ENCODE data around the gene ALOX5AP.

ALOX5AP gene

GRCh38 chr13:30792285-30793000 is 57.1 kb downstream of the ALOX5AP start:
- Histone ChIP-seq H3K27me3 (ENCODE audit: low read depth, low read length) (peaks cover 33% of the 10 kb centered on the region), H3K27ac (ENCODE audit: low read length) (no peak overlapping the region), H2AFZ (ENCODE audit: low read depth, low read length) (no peak overlapping the region), H3K4me2 (ENCODE audit: low read length) (no peak overlapping the region), H3K4me1 (ENCODE audit: low read length) (peaks cover 13% of the 10 kb centered on the region; the same call in 1 of the 2 replicates), H3K79me2 (ENCODE audit: low read length) (no peaks in the 10 kb centered on the region), H3K9me3 (ENCODE audit: insufficient read depth, low read length) (no peaks in the 10 kb centered on the region), H4K20me1 (ENCODE audit: insufficient read depth, low read length) (no peaks in the 10 kb centered on the region), H3K9ac (ENCODE audit: low read length) (no peak overlapping the region), H3K36me3 (replicated peaks; ENCODE audit: low read depth, low read length) (no peaks in the 10 kb centered on the region), H3K4me3 (ENCODE audit: low read length) (no peak overlapping the region)
- TF ChIP-seq CTCF (IDR thresholded peaks at IDR 0.05; ENCODE audit: low read depth, low read length) (no peak), EZH2phosphoT487 (IDR thresholded peaks at IDR 0.05; ENCODE audit: low read depth) (no peak)

- Histone ChIP-seq H3K27me3 (ENCODE audit: low read depth, low read length) (peaks cover 33% of the 10 kb centered on the region), H3K79me2 (ENCODE audit: low read length) (no peaks in the 10 kb centered on the region), H3K36me3 (replicated peaks; ENCODE audit: low read depth, low read length) (no peaks in the 10 kb centered on the region), H4K20me1 (ENCODE audit: insufficient read depth, low read length) (no peaks in the 10 kb centered on the region), H3K4me2 (ENCODE audit: low read length) (peak overlapping the region; percentile 44), H3K9ac (ENCODE audit: low read length) (no peak overlapping the region), H3K27ac (ENCODE audit: low read length) (no peak overlapping the region), H2AFZ (ENCODE audit: low read depth, low read length) (peak overlapping the region; percentile 35), H3K4me3 (ENCODE audit: low read length) (peak overlapping the region; percentile 52), H3K4me1 (ENCODE audit: low read length) (peaks cover 13% of the 10 kb centered on the region; the same call in 1 of the 2 replicates), H3K9me3 (ENCODE audit: insufficient read depth, low read length) (no peaks in the 10 kb centered on the region)
- TF ChIP-seq CTCF (IDR thresholded peaks at IDR 0.05; ENCODE audit: low read depth, low read length) (peak; percentile 32), EZH2phosphoT487 (IDR thresholded peaks at IDR 0.05; ENCODE audit: low read depth) (no peak)
Observed at GRCh38 chr13:30796132-30796572, 60.8 kb downstream of the ALOX5AP start.

- Histone ChIP-seq H3K27ac (ENCODE audit: low read length) (no peak overlapping the region), H3K4me2 (ENCODE audit: low read length) (peak overlapping the region; percentile 44), H3K4me3 (ENCODE audit: low read length) (peak overlapping the region; percentile 52), H4K20me1 (ENCODE audit: insufficient read depth, low read length) (no peaks in the 10 kb centered on the region), H3K79me2 (ENCODE audit: low read length) (no peaks in the 10 kb centered on the region), H3K4me1 (ENCODE audit: low read length) (peaks cover 17% of the 10 kb centered on the region; the same call in 1 of the 2 replicates), H3K36me3 (replicated peaks; ENCODE audit: low read depth, low read length) (no peaks in the 10 kb centered on the region), H3K27me3 (ENCODE audit: low read depth, low read length) (peaks cover 33% of the 10 kb centered on the region), H3K9me3 (ENCODE audit: insufficient read depth, low read length) (no peaks in the 10 kb centered on the region), H3K9ac (ENCODE audit: low read length) (no peak overlapping the region), H2AFZ (ENCODE audit: low read depth, low read length) (peak overlapping the region; percentile 35; the same call in 1 of the 2 replicates)
- TF ChIP-seq EZH2phosphoT487 (IDR thresholded peaks at IDR 0.05; ENCODE audit: low read depth) = no peak
- no peak for TF ChIP-seq CTCF (IDR thresholded peaks at IDR 0.05; ENCODE audit: low read depth, low read length)
Observed at GRCh38 chr13:30796631-30797601, 61.6 kb downstream of the ALOX5AP start.
